ENCODE results near the gene SPIN1.

Gene SPIN1

GRCh38 chr9:88436379-88436778 lies 48.1 kb downstream of the SPIN1 start:
- no peak for DNase-seq (ENCODE audit: low spot score)

- no peak for DNase-seq (ENCODE audit: low spot score)
Measured at GRCh38 chr9:88437210-88438146, 49.2 kb downstream of the SPIN1 start.

- DNase-seq (ENCODE audit: low spot score) = no peak
Measured at GRCh38 chr9:88438811-88439210, 50.6 kb downstream of the SPIN1 start.

GRCh38 chr9:88441301-88442007 lies 53.2 kb downstream of the SPIN1 start:
- no peak for DNase-seq (ENCODE audit: low spot score)

GRCh38 chr9:88443480-88444113 lies 55.4 kb downstream of the SPIN1 start:
- DNase-seq (ENCODE audit: low spot score) = no peak

- DNase-seq (ENCODE audit: low spot score) = no peak
Measured at GRCh38 chr9:88446728-88447127, 58.5 kb downstream of the SPIN1 start.

- no peak for DNase-seq (ENCODE audit: low spot score)
Measured at GRCh38 chr9:88447431-88447830, 59.2 kb downstream of the SPIN1 start.

- no peak for DNase-seq (ENCODE audit: low spot score)
Measured at GRCh38 chr9:88451160-88451559, 62.9 kb downstream of the SPIN1 start.

GRCh38 chr9:88458716-88459465 lies 70.6 kb downstream of the SPIN1 start:
- DNase-seq (ENCODE audit: low spot score) = no peak

GRCh38 chr9:88460587-88461332 lies 72.5 kb downstream of the SPIN1 start:
- DNase-seq (ENCODE audit: low spot score) = no peak

- no peak for DNase-seq (ENCODE audit: low spot score)
Measured at GRCh38 chr9:88462191-88462590, 73.9 kb downstream of the SPIN1 start.

GRCh38 chr9:88464851-88465250 lies 76.6 kb downstream of the SPIN1 start:
- DNase-seq (ENCODE audit: low spot score) = no peak

- no peak for DNase-seq (ENCODE audit: low spot score)
Measured at GRCh38 chr9:88468226-88468625, 80.0 kb downstream of the SPIN1 start.

- no peak for DNase-seq (ENCODE audit: low spot score)
Measured at GRCh38 chr9:88476491-88477271, 88.4 kb downstream of the SPIN1 start.

- DNase-seq (ENCODE audit: low spot score) = no peak
Measured at GRCh38 chr9:88477300-88477751, 89.1 kb downstream of the SPIN1 start.

GRCh38 chr9:88478246-88478645 lies 90.0 kb downstream of the SPIN1 start:
- no peak for DNase-seq (ENCODE audit: low spot score)

- no peak for DNase-seq (ENCODE audit: low spot score)
Measured at GRCh38 chr9:88481933-88482332, 93.7 kb downstream of the SPIN1 start.

- no peak for DNase-seq (ENCODE audit: low spot score)
Measured at GRCh38 chr9:88488166-88488565, 99.9 kb downstream of the SPIN1 start.

- no peak for DNase-seq (ENCODE audit: low spot score)
Measured at GRCh38 chr9:88494983-88495721, 106.9 kb downstream of the SPIN1 start.

- no peak for DNase-seq (ENCODE audit: low spot score)
Measured at GRCh38 chr9:88497224-88497623, 109.0 kb downstream of the SPIN1 start.

Measured in kidney capillary endothelial cell (primary cell).